Fibroblast of skin of left biceps (primary cell): Measurements from ENCODE around the gene ITM2C.

ENCODE experiments used
- DNase-seq, 2 experiments: peaks; one replicate each; pipeline ENCODE4 v3.0.0-alpha.2; 2013; ENCODE audit warnings: low read depth in 2 of 2

Gene ITM2C

GRCh38 chr2:230891509-230891908 is 26.8 kb downstream of the ITM2C start:
- DNase-seq, result no peak

GRCh38 chr2:230893338-230893737 is 28.6 kb downstream of the ITM2C start:
- no peak for DNase-seq

- no peak for DNase-seq
These were observed 29.4 kb downstream of the ITM2C start for GRCh38 chr2:230893841-230894781.

GRCh38 chr2:230895536-230896345 is 31.0 kb downstream of the ITM2C start:
- no peak for DNase-seq

GRCh38 chr2:230896346-230897115 is 31.8 kb downstream of the ITM2C start:
- no peak for DNase-seq

GRCh38 chr2:230898016-230898712 is 33.4 kb downstream of the ITM2C start:
- DNase-seq, result no peak

- DNase-seq, result no peak
These were observed 34.0 kb downstream of the ITM2C start for GRCh38 chr2:230898713-230899091.

- DNase-seq, result no peak
These were observed 34.5 kb downstream of the ITM2C start for GRCh38 chr2:230899287-230899686.

- DNase-seq, result no peak
These were observed 35.0 kb downstream of the ITM2C start for GRCh38 chr2:230899786-230900185.

GRCh38 chr2:230900336-230900995 is 35.7 kb downstream of the ITM2C start:
- DNase-seq, result no peak

GRCh38 chr2:230901006-230901405 is 36.3 kb downstream of the ITM2C start:
- DNase-seq, result no peak

- DNase-seq, result peak in 1 of 2 experiments; percentile 13
These were observed 37.6 kb downstream of the ITM2C start for GRCh38 chr2:230902180-230902899.

- DNase-seq, result no peak
These were observed 38.7 kb downstream of the ITM2C start for GRCh38 chr2:230903231-230904150.

- DNase-seq, result no peak
These were observed 40.2 kb downstream of the ITM2C start for GRCh38 chr2:230904856-230905447.

- DNase-seq, result no peak
These were observed 41.0 kb downstream of the ITM2C start for GRCh38 chr2:230905448-230906421.

GRCh38 chr2:230906471-230907230 is 41.9 kb downstream of the ITM2C start:
- DNase-seq, result no peak
